SK-N-MC (cell line): Measurements from ENCODE around the gene SLC4A2.

Experiments used
- DNase-seq: peaks from one replicate; pipeline ENCODE4 v3.0.0-alpha.2; 2011; ENCODE audit warnings: low read depth, low spot score
- H3K27ac ChIP-seq: fragments of 200-600 bp; sonication (generic); 2 replicates; pipeline ENCODE4 v1.5.1; 2016; ENCODE audit warnings: mixed run types
- H3K36me3 ChIP-seq: fragments of 200-600 bp; sonication (generic); 2 replicates; pipeline ENCODE4 v1.6.1; 2017; ENCODE audit warnings: antibody characterized with exemption, low read length, mixed read lengths; ENCODE audit not compliant: insufficient read depth
- H3K4me3 ChIP-seq: fragments of 200-600 bp; sonication (generic); 2 replicates; pipeline ENCODE4 v1.5.1; 2016
- H3K9ac ChIP-seq: fragments of 200-600 bp; sonication (generic); 2 replicates; pipeline ENCODE4 v1.8.0; 2017; ENCODE audit warnings: mixed run types, mixed read lengths; ENCODE audit not compliant: insufficient read length
- H3K9me3 ChIP-seq: fragments of 200-600 bp; sonication (generic); 2 replicates; pipeline ENCODE4 v1.6.1; 2017; ENCODE audit warnings: low read depth, mild to moderate bottlenecking, antibody characterized with exemption, low read length, moderate library complexity, mixed read lengths
- EZH2 ChIP-seq: fragments of 200-600 bp; sonication (generic); IDR thresholded peaks from one replicate; pipeline ENCODE4 v1.6.1; 2017; ENCODE audit warnings: antibody characterized with exemption
- FOXP2 ChIP-seq: optimal IDR thresholded peaks from 2 replicates; pipeline ENCODE3; 2011; ENCODE audit warnings: mild to moderate bottlenecking, moderate library complexity; ENCODE audit not compliant: insufficient read depth; ENCODE audit errors: extremely low read length, control extremely low read depth
- POLR2AphosphoS5 ChIP-seq: IDR thresholded peaks from 2 replicates; pipeline ENCODE4 v1.6.1; 2012; ENCODE audit warnings: mild to moderate bottlenecking, low read depth, low read length, borderline replicate concordance

Gene SLC4A2

GRCh38 chr7:151083824-151084160 is 24.4 kb downstream of the SLC4A2 start:
- Histone ChIP-seq H3K36me3 (no peaks in the 10 kb centered on the region), H3K9me3 (no peaks in the 10 kb centered on the region), H3K4me3 (peak overlapping the region; percentile 97), H3K27ac (no peak overlapping the region), H3K9ac (no peak overlapping the region)
- DNase-seq = no peak
- no peak for TF ChIP-seq POLR2AphosphoS5
- no peak for TF ChIP-seq EZH2
- no peak for TF ChIP-seq FOXP2

DNA sequence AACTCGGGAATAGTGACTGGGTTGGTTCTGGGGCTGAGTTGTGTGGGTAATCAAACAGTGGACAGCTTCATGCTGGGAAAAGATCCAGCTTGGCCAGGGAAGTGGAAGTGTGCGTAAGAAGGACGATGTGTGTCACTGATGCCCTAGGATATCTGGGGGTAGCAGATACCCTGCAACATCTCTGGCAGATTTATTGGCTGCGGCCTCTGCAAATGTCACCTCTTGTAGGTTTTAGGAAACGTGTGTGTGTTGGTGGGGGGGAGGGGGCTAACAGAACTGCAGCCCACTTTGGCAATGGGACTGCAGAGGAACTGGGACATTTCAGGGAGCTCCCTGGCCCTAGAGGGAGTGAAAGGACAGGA is 25.9 kb downstream of the SLC4A2 start:
- no peak for TF ChIP-seq POLR2AphosphoS5
- no peak for TF ChIP-seq FOXP2
- TF ChIP-seq EZH2 = no peak
- Histone ChIP-seq H3K36me3 (no peaks in the 10 kb centered on the region), H3K9ac (no peak overlapping the region), H3K4me3 (no peak overlapping the region; the same call in 1 of the 2 replicates), H3K9me3 (no peaks in the 10 kb centered on the region), H3K27ac (no peak overlapping the region)
- DNase-seq = no peak

DNA sequence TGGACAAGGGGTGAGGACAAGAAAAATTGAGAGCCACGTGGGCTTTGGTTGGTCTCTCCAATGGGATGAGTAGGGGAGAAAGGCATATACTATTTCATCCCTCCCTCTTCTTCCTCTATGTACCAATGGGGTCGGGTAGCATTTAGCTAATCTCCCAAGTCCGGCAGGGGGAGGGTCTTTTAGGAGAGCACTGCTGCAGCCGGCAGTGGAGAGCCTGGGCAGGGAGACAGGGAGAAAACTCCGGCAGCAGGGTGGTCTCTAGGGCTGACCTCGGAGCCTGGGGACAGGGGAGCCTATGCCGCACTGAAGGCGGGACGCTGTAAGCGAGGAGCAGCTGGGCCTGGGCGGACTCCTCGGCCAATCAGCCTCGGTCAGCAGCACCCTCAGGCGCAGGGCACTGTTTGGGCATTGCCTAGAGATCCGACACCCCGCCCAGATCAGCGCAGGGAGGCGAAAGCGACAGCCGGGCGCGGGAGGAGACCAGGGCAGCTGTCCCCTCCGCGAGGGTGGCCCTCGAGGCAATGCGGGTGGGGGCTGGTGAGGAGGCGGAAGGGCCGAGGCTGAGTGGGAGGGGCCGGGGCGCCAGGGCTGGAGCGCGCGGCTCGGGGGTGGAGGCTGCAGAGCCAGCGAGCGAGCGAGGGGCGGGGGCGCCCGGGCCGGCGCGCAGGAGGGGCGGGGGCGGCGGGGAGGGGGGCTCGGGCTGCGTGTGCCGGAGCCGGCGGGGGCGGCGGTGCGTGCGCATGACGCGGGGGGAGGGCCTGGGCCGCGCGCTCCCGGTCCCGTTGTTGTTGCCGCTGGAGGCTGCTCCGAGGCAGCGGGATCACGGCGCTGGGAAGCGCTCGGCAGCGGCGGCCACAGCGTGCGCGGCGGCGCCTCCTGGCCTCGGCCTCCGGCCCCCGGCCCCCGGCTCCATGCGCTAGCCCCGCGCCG is 26.6 kb downstream of the SLC4A2 start, which contains the start of gene AGAP3:
TSS of gene AGAP3 (plus strand) at position 785 of the 930 bp plus-strand sequence. CDS start 267 bp downstream, outside the sequence.
- no peak for TF ChIP-seq FOXP2
- peak; percentile 56; the same call in 1 of the 2 replicates for TF ChIP-seq POLR2AphosphoS5
- TF ChIP-seq EZH2 = no peak
- H3K9ac ChIP-seq = peak within 1 kb of the TSS; percentile 88
- no peaks in the 10 kb centered on the region for H3K9me3 ChIP-seq
- H3K4me3 ChIP-seq = peak within 1 kb of the TSS; percentile 98
- H3K27ac ChIP-seq = 0 out of 2 replicates have a peak within 1 kb of the TSS, but pooled peaks have one; percentile 13
- no peaks in the 10 kb centered on the region; the same call in 1 of the 2 replicates for H3K36me3 ChIP-seq
- DNase-seq = no peak

DNA sequence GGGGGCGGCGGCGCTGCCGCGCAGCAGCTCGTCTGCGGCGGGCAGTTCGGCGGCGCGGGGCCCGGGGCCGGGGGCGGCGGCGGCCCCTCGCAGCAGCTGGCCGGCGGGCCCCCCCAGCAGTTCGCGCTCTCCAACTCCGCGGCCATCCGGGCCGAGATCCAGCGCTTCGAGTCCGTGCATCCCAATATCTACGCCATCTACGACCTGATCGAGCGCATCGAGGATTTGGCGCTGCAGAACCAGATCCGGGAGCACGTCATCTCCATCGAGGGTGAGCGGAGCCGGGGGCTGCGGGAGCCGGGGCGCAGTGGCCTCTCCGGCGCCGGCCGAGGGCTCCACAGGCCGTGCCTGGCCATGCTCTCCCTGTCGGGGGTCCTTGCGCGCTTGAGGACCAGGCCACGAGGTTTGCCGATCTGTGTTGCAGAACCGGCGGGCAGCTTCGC is 27.4 kb downstream of the SLC4A2 start:
- Histone ChIP-seq H3K27ac (no peak overlapping the region), H3K4me3 (peak overlapping the region; percentile 98), H3K36me3 (no peaks in the 10 kb centered on the region; the same call in 1 of the 2 replicates), H3K9me3 (no peaks in the 10 kb centered on the region), H3K9ac (peak overlapping the region; percentile 88)
- DNase-seq = no peak
- TF ChIP-seq POLR2AphosphoS5 = no peak

GRCh38 chr7:151087245-151088018 is 28.0 kb downstream of the SLC4A2 start:
- Histone ChIP-seq H3K27ac (no peak overlapping the region), H3K4me3 (peak overlapping the region; percentile 98), H3K9ac (peak overlapping the region; percentile 88), H3K36me3 (no peaks in the 10 kb centered on the region; the same call in 1 of the 2 replicates), H3K9me3 (no peaks in the 10 kb centered on the region)
- no peak for DNase-seq
- TF ChIP-seq POLR2AphosphoS5 = no peak

- no peak for DNase-seq
- TF ChIP-seq EZH2 (no peak), POLR2AphosphoS5 (no peak), FOXP2 (no peak)
- H3K27ac ChIP-seq = no peak overlapping the region
- H3K9me3 ChIP-seq = no peaks in the 10 kb centered on the region
- H3K36me3 ChIP-seq = no peaks in the 10 kb centered on the region; the same call in 1 of the 2 replicates
- peak overlapping the region; percentile 98 for H3K4me3 ChIP-seq
- H3K9ac ChIP-seq = peak overlapping the region; percentile 88
Measured at GRCh38 chr7:151088019-151088855, 28.8 kb downstream of the SLC4A2 start.

DNA sequence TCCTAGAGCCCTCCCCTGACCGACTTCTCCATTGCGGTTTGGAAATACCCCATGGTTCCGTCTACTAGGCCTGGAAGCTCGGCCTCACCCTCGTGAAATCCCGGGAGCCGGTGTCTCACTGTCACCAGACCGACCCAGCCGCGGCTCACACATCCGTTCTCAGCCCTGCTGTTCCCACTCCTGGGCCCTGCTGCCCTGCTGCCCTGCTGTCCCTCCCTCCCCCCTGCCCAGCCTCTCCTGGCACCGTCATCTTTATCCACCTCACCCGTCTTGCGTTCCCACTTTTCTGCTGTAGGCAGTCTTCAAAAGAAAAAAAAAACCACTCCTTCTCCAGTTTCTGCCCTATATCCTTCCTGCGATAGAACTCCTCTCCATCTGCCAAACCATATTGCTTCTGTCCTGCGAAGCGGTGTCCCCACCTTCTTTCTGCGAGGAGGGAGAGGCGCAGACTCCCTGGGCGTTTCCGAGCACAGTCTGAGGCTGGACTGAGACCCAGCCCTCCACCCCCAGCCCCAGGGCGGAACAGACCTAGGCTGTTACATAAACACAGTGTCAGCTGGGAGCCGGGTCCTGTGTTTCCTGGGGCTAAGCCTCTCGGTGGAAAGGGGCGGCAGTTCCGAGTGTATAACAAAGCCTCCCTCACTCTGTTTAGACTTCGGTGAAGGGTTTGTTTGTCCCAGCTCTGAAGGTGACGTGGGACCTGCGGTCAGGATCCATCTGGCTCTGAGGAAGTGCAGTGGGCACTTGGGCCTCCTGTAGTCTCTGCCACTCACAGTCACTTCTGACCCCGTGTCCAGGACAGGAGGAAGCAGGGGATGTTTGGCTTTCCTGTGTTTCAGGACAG is 29.7 kb downstream of the SLC4A2 start:
- no peaks in the 10 kb centered on the region; the same call in 1 of the 2 replicates for H3K36me3 ChIP-seq
- H3K27ac ChIP-seq = 0 out of 2 replicates have a peak overlapping the region, but pooled peaks have one; percentile 6
- peak overlapping the region; percentile 98; the same call in 1 of the 2 replicates for H3K4me3 ChIP-seq
- no peaks in the 10 kb centered on the region for H3K9me3 ChIP-seq
- peak overlapping the region; percentile 20 for H3K9ac ChIP-seq
- TF ChIP-seq POLR2AphosphoS5 = no peak
- no peak for TF ChIP-seq FOXP2
- no peak for TF ChIP-seq EZH2
- no peak for DNase-seq
